Endothelial cell of umbilical vein (primary cell): Measurements from ENCODE around the gene CORO7. TPM values are rescaled to one million over a fixed set of nuclear protein-coding genes. Genes with fewer than 3 reads are reported as not detected.

Experiments used
- BruUV-seq: library from RNA; stranded (reverse); fragments of 400-500 nt; replicated peaks from 2 replicates; lab custom pipeline; 2021; lab: Mats Ljungman, UMichigan
- CTCF ChIA-PET: fragments of 300-600, 350-600 bp; sonication (Branson Sonifier 250); formaldehyde crosslinking; loops from one replicate; lab custom pipeline; 2021; ENCODE audit warnings: antibody characterized with exemption, inconsistent platforms; lab: Charles Lee
- POLR2A ChIA-PET: fragments of 300-600, 350-600 bp; sonication (Branson Sonifier 250); formaldehyde crosslinking; loops from one replicate; lab custom pipeline; 2021; ENCODE audit warnings: antibody characterized with exemption, inconsistent platforms; lab: Charles Lee
- DNase-seq: peaks from one replicate; pipeline ENCODE4 v3.0.0-alpha.2; 2011; ENCODE audit warnings: low read depth, low spot score
- FAIRE-seq: peaks from 2 replicates; lab custom pipeline; 2011; peaks lifted over from hg19 to GRCh38; lab: Jason Lieb, UNC
- H2AFZ ChIP-seq: 2 replicates; pipeline ENCODE4 v1.6.0; 2012; ENCODE audit warnings: low read depth, low read length, control low read depth, inconsistent platforms
- H3K27ac ChIP-seq: 2 replicates; pipeline ENCODE4 v1.5.1; 2011; ENCODE audit warnings: low read depth, mild to moderate bottlenecking, control low read depth, low read length, moderate library complexity; ENCODE audit not compliant: insufficient read depth
- H3K27me3 ChIP-seq, 2 experiments: 2 replicates each; pipeline versions ENCODE4 v1.6.0 to v1.6.1; 2011; ENCODE audit warnings: low read length in 2 of 2, mixed read lengths in 1 of 2; ENCODE audit not compliant: control insufficient read depth in 2 of 2, insufficient read depth in 2 of 2
- H3K36me3 ChIP-seq, 2 experiments: 2 replicates in 1 of 2; 3 replicates in 1 of 2; pipeline ENCODE4 v1.5.1; 2011; ENCODE audit warnings: low read length in 2 of 2, mild to moderate bottlenecking in 1 of 2, moderate library complexity in 1 of 2; ENCODE audit not compliant: control insufficient read depth in 2 of 2, insufficient read depth in 2 of 2; ENCODE audit errors: extremely low read depth in 1 of 2
- H3K4me1 ChIP-seq: 3 replicates; pipeline ENCODE4 v1.5.1; 2011; ENCODE audit warnings: mild to moderate bottlenecking, low read length; ENCODE audit not compliant: control insufficient read depth, insufficient read depth; ENCODE audit errors: extremely low read depth
- H3K4me2 ChIP-seq: 2 replicates; pipeline ENCODE4 v1.6.1; 2011; ENCODE audit warnings: low read length, control low read depth, mixed read lengths; ENCODE audit not compliant: insufficient read depth
- H3K4me3 ChIP-seq, 3 experiments: fragments of 200-600 bp in 1 of 3; sonication (generic), shearing (Covaris generic) in 1 of 3; replicated peaks in 1 of 3; 2 replicates each; pipeline ENCODE4 v1.5.1; 2011 to 2016; ENCODE audit warnings: control low read depth in 3 of 3, low read length in 3 of 3, mild to moderate bottlenecking in 2 of 3, inconsistent platforms in 1 of 3, low read depth in 1 of 3, moderate library complexity in 1 of 3; ENCODE audit not compliant: insufficient read depth in 1 of 3
- H3K79me2 ChIP-seq: 2 replicates; pipeline ENCODE4 v1.6.0; 2012; ENCODE audit warnings: low read length, inconsistent platforms; ENCODE audit not compliant: control insufficient read depth, insufficient read depth
- H3K9ac ChIP-seq: replicated peaks from 2 replicates; pipeline ENCODE3; 2011; ENCODE audit warnings: low read length, control low read depth; ENCODE audit not compliant: insufficient read depth; ENCODE audit errors: extremely low read depth
- H3K9me1 ChIP-seq: replicated peaks from 3 replicates; pipeline ENCODE4 v1.6.0; 2011; ENCODE audit warnings: mild to moderate bottlenecking, low read length; ENCODE audit not compliant: control insufficient read depth, insufficient read depth; ENCODE audit errors: extremely low read depth
- H3K9me3 ChIP-seq: replicated peaks from 2 replicates; pipeline ENCODE4 v1.5.1; 2012; ENCODE audit warnings: low read length, inconsistent platforms; ENCODE audit not compliant: control insufficient read depth, insufficient read depth
- H4K20me1 ChIP-seq: replicated peaks from 2 replicates; pipeline ENCODE3; 2011; ENCODE audit warnings: mild to moderate bottlenecking, low read length; ENCODE audit not compliant: control insufficient read depth, insufficient read depth; ENCODE audit errors: extremely low read depth
- EZH2 ChIP-seq: IDR thresholded peaks from 2 replicates; pipeline ENCODE4 v1.6.1; 2012; ENCODE audit warnings: borderline replicate concordance, low read depth, mild to moderate bottlenecking, moderate library complexity, low read length, inconsistent platforms; ENCODE audit not compliant: severe bottlenecking
- FOS ChIP-seq: IDR thresholded peaks from 2 replicates; pipeline ENCODE4 v1.6.1; 2011; ENCODE audit warnings: mild to moderate bottlenecking, low read length, moderate library complexity, borderline replicate concordance; ENCODE audit not compliant: insufficient read depth
- GATA2 ChIP-seq: IDR thresholded peaks from 2 replicates; pipeline ENCODE4 v1.7.0; 2011; ENCODE audit warnings: low read depth, mild to moderate bottlenecking, moderate library complexity, mixed read lengths, low read length; ENCODE audit not compliant: insufficient read length, insufficient read depth
- JUN ChIP-seq: IDR thresholded peaks from 2 replicates; pipeline ENCODE4 v1.6.1; 2011; ENCODE audit warnings: borderline replicate concordance, low read depth; ENCODE audit not compliant: insufficient read length, insufficient read depth
- MYC ChIP-seq: IDR thresholded peaks from one replicate; pipeline ENCODE4 v1.6.1; 2011; ENCODE audit warnings: mild to moderate bottlenecking, low read depth, low read length
- POLR2A ChIP-seq: IDR thresholded peaks from 2 replicates; pipeline ENCODE4 v1.6.1; 2012; ENCODE audit warnings: low read depth, mild to moderate bottlenecking, control low read depth, low read length
- POLR2AphosphoS5 ChIP-seq: IDR thresholded peaks from 2 replicates; pipeline ENCODE4 v1.6.1; 2012; ENCODE audit warnings: low read depth, mild to moderate bottlenecking, control low read depth, low read length, moderate library complexity; ENCODE audit not compliant: insufficient read depth
- dilution Hi-C: fragments of 300-500 bp; cut with MboI; formaldehyde crosslinking; loops from one replicate; pipeline ENCODE4 v1.15.0; 2019; ENCODE audit warnings: low sequenced_read_pairs; ENCODE audit not compliant: extremely low pct_ligation_motif_present
- intact Hi-C: fragments of 100-400 bp; cut with micrococcal nuclease; formaldehyde crosslinking; loops from one replicate; pipeline ENCODE4 v1.10.0; 2022
- polyA plus RNA-seq, 4 experiments: library from polyadenylated mRNA; depleted of rRNA in 3 of 4; stranded (reverse) in 3 of 4; unstranded in 1 of 4; fragments of >200 nt; gene quantifications; 2 replicates each; pipeline versions ENCODE4 v1.2.1 to v1.2.3, GENCODE V29; 2011 to 2012; ENCODE audit warnings: missing spikeins in 1 of 4
- total RNA-seq: library from RNA; stranded (reverse); gene quantifications from 2 replicates; pipeline ENCODE4 v1.2.3, GENCODE V29; 2021
- TF ChIP-seq, protein P1 (sequence below), 2 donors: IDR thresholded peaks; 1 replicate in 1 of 2; 2 replicates in 1 of 2; pipeline ENCODE4 v1.5.1; 2011; ENCODE audit warnings: low read length in 2 of 2, mild to moderate bottlenecking in 2 of 2, moderate library complexity in 2 of 2, control low read depth in 1 of 2, inconsistent platforms in 1 of 2, low read depth in 1 of 2; ENCODE audit not compliant: insufficient read depth in 1 of 2; ENCODE audit errors: extremely low read depth in 1 of 2
- TF ChIP-seq, protein P2 (sequence below): IDR thresholded peaks from 2 replicates; pipeline ENCODE4 v1.6.1; 2011; ENCODE audit not compliant: insufficient read depth, insufficient read length

The CORO7 gene
- total and polyA plus RNA-seq, 2 donors (not counting 3 experiments of a cell fraction or from before 2014, with no cell fraction given) = 42.5 to 72.3 TPM

DNA sequence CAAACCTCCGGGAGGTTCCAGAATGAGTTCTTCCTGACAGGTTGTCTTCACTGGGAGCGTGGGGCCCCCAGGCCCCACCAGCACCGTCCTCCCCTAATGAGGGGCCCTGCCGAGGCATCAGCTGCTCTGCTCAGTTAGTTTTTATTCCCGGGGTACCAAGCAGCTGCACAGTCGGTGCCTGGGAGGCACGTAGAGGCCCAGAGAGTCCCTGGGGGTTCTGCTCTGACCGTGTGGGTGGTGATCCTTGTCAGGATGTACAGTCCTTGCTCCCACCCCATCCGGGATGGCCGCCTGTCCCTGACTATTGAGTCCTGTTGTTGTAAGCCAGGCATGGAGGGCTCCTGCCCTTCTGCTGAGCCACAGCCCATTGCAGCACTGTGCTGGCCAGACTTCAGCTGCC lies 39.6 kb upstream of the CORO7 start:
- DNase-seq (no peak), FAIRE-seq (no peak)
- TF ChIP-seq FOS (no peak), GATA2 (no peak), MYC (no peak), POLR2AphosphoS5 (no peak), JUN (no peak), POLR2A (no peak), EZH2 (no peak)
- TF ChIP-seq, protein P1, sequence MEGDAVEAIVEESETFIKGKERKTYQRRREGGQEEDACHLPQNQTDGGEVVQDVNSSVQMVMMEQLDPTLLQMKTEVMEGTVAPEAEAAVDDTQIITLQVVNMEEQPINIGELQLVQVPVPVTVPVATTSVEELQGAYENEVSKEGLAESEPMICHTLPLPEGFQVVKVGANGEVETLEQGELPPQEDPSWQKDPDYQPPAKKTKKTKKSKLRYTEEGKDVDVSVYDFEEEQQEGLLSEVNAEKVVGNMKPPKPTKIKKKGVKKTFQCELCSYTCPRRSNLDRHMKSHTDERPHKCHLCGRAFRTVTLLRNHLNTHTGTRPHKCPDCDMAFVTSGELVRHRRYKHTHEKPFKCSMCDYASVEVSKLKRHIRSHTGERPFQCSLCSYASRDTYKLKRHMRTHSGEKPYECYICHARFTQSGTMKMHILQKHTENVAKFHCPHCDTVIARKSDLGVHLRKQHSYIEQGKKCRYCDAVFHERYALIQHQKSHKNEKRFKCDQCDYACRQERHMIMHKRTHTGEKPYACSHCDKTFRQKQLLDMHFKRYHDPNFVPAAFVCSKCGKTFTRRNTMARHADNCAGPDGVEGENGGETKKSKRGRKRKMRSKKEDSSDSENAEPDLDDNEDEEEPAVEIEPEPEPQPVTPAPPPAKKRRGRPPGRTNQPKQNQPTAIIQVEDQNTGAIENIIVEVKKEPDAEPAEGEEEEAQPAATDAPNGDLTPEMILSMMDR (IDR thresholded peaks at IDR 0.05; ENCODE audit: extremely low read depth in 1 of 2, insufficient read depth in 1 of 2, low read depth in 1 of 2, low read length in 2 of 2) = no peak
- TF ChIP-seq, protein P2, sequence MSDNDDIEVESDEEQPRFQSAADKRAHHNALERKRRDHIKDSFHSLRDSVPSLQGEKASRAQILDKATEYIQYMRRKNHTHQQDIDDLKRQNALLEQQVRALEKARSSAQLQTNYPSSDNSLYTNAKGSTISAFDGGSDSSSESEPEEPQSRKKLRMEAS = no peak
- Histone ChIP-seq H3K4me1 (no peaks in the 10 kb centered on the region), H3K9ac (no peak overlapping the region), H3K27me3 (no peaks in the 10 kb centered on the region), H4K20me1 (no peaks in the 10 kb centered on the region), H3K9me1 (no peaks in the 10 kb centered on the region), H3K9me3 (no peaks in the 10 kb centered on the region), H3K27ac (no peak overlapping the region), H3K79me2 (no peaks in the 10 kb centered on the region), H3K36me3 (peaks cover 6 to 40% of the 10 kb centered on the region in 2 experiments), H3K4me3 (no peak overlapping the region), H3K4me2 (no peak overlapping the region), H2AFZ (no peak overlapping the region)
- BruUV-seq = TSS peak; percentile 15
- POLR2A ChIA-PET = no interaction called here
- intact Hi-C loops (no loop called here), dilution Hi-C loops (no loop called here)
- CTCF ChIA-PET = no interaction called here
